ENCODE results near the gene CDC20.

- TF ChIP-seq CTCF (IDR thresholded peaks at IDR 0.05) (no peak), EZH2 (IDR thresholded peaks at IDR 0.05; ENCODE audit: borderline replicate concordance, insufficient read depth, low read depth, low read length, poor library complexity, severe bottlenecking) (no peak)
Measured at GRCh38 chr1:43321331-43321891, 37.4 kb upstream of the CDC20 start.
